A549 treated with DMSO at 1 μM for 4 hours (cell line): ENCODE data around the gene RAP2C. TPM values are rescaled to one million over a fixed set of nuclear protein-coding genes. Genes with fewer than 3 reads are reported as not detected.

Experiments
- total RNA-seq: library from RNA; stranded (reverse); fragments of 200-300 nt; extraction: Qiagen RNA extraction; gene quantifications from 5 replicates; pipeline ENCODE4 v1.2.3, GENCODE V29; 2022; ENCODE audit warnings: low read depth

Gene RAP2C
- 25.4 to 44.7 TPM (median 30.7 TPM) in 5 replicates for total RNA-seq

GRCh38 chrX:132219343-132219768 lies at the start of gene RAP2C:
Gene RAP2C (minus strand): TSS chrX:132219447. CDS start chrX:132217268, 2,179 bp downstream.

Other genes starting within 250 kb of the RAP2C start
- 9.6 to 12.5 TPM (median 12.0 TPM) in 5 replicates for gene STK26, start 196.1 kb downstream of the RAP2C start, total RNA-seq
- gene FRMD7, start 91.4 kb downstream of the RAP2C start, total RNA-seq = not detected in 5 replicates